ENCODE results near the gene PLA2G15. TPM values are rescaled to one million over a fixed set of nuclear protein-coding genes. Genes with fewer than 3 reads are reported as not detected.

Gene PLA2G15
- total and polyA plus RNA-seq, 2 of the 13 experiments (the other 11 are each of a cell fraction or from before 2014, with no cell fraction given), result 14.4 to 23.7 TPM

DNA sequence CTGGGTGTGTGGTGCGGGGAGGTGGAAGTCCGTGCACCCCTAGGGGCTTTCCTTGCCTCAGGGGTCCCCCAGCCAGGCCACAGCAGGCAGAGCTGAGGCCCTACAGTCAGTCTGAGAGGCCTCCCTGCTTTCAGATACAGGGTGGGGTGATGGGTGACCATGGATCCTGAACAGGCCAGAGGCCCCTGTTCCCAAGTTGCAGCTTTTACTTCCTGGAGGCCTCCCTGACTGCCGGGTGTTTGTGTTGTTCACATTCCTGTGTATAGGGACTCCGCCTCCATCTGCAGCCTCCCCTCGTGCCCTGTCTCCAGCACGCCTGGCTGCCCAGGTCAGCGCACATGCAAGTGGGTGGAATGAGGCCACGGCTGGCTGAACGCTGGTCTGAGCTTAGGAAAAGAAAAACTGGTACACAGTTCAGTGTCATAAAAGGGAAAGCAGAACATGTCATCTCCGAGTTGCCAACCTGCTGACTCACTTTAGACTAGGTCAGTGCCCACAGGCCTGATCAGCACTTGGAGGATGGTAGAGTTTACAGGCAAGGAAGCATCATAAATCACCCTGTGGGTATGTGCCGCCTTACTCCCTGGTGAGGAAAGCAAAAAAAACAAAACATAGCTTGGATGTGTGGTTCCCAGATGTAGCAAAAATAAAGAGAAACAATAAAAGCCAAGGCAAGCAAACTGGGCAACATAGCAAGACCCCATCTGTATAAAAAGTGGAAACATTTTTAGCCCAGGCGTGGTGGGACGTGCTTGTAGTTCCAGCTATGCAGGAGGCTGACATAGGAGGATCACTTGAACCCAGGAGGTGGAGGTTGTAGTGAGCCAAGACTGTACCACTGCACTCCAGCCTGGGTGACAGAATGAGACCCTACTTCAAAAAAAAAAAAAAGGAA lies 13.0 kb downstream of the PLA2G15 start (continued):
- TF ChIP-seq ZBED4 (CRISPR knock-in tag; IDR thresholded peaks at IDR 0.05; ENCODE audit: borderline replicate concordance), result no peak; the same call in 1 of the 2 replicates
- peak; percentile 98 for TF ChIP-seq TEAD3 (CRISPR knock-in tag; optimal IDR thresholded peaks at IDR 0.05; ENCODE audit: borderline replicate concordance)
- TF ChIP-seq GLMP (CRISPR knock-in tag; IDR thresholded peaks at IDR 0.05; ENCODE audit: borderline replicate concordance), result no peak
- TF ChIP-seq ZNF292 (CRISPR knock-in tag; IDR thresholded peaks at IDR 0.05; ENCODE audit: borderline replicate concordance, low read depth), result peak; percentile 82
- TF ChIP-seq FOSL1 (CRISPR knock-in tag; IDR thresholded peaks at IDR 0.05; ENCODE audit: borderline replicate concordance), result no peak
- no peak for TF ChIP-seq ZNF354B (CRISPR knock-in tag; IDR thresholded peaks at IDR 0.05)
- no peak for TF ChIP-seq SP140L (CRISPR knock-in tag; IDR thresholded peaks at IDR 0.05; ENCODE audit: borderline replicate concordance)
- peak; percentile 74; the same call in 1 of the 3 replicates for TF ChIP-seq MXI1 (IDR thresholded peaks at IDR 0.05; ENCODE audit: borderline replicate concordance, low read depth, low read length)
- TF ChIP-seq, protein P1, sequence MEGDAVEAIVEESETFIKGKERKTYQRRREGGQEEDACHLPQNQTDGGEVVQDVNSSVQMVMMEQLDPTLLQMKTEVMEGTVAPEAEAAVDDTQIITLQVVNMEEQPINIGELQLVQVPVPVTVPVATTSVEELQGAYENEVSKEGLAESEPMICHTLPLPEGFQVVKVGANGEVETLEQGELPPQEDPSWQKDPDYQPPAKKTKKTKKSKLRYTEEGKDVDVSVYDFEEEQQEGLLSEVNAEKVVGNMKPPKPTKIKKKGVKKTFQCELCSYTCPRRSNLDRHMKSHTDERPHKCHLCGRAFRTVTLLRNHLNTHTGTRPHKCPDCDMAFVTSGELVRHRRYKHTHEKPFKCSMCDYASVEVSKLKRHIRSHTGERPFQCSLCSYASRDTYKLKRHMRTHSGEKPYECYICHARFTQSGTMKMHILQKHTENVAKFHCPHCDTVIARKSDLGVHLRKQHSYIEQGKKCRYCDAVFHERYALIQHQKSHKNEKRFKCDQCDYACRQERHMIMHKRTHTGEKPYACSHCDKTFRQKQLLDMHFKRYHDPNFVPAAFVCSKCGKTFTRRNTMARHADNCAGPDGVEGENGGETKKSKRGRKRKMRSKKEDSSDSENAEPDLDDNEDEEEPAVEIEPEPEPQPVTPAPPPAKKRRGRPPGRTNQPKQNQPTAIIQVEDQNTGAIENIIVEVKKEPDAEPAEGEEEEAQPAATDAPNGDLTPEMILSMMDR (CRISPR knock-in tag; IDR thresholded peaks at IDR 0.05), result peak; percentile 34; the same call in 1 of the 2 replicates
- TF ChIP-seq ZMYM4 (CRISPR knock-in tag; IDR thresholded peaks at IDR 0.05), result peak; percentile 70
- TF ChIP-seq NR2C2 (CRISPR knock-in tag; IDR thresholded peaks at IDR 0.05; ENCODE audit: borderline replicate concordance), result peak; percentile 63; the same call in 1 of the 2 replicates
- peak; percentile 95 for TF ChIP-seq MYC (CRISPR knock-in tag; IDR thresholded peaks at IDR 0.05; ENCODE audit: borderline replicate concordance)
- TF ChIP-seq ZNF557 (CRISPR knock-in tag; IDR thresholded peaks at IDR 0.05), result 0 out of 2 replicates have a peak, but pooled peaks have one; percentile 32
- no peak for TF ChIP-seq RFX3 (CRISPR knock-in tag; IDR thresholded peaks at IDR 0.05)
- 0 out of 2 replicates have a peak, but pooled peaks have one; percentile 12 for TF ChIP-seq ZNF232 (CRISPR knock-in tag; IDR thresholded peaks at IDR 0.05; ENCODE audit: borderline replicate concordance)
- no peak; the same call in 1 of the 2 replicates for TF ChIP-seq JUN (CRISPR knock-in tag; IDR thresholded peaks at IDR 0.05)
- no peak for TF ChIP-seq POLR2AphosphoS5 (IDR thresholded peaks at IDR 0.05; ENCODE audit: low read depth, low read length)
- TF ChIP-seq GABPA (IDR thresholded peaks at IDR 0.05; ENCODE audit: low read depth, low read length), result no peak
- TF ChIP-seq GABPA (CRISPR knock-in tag; IDR thresholded peaks at IDR 0.05; ENCODE audit: low read depth), result peak; percentile 69
- TF ChIP-seq SNAPC2 (CRISPR knock-in tag; IDR thresholded peaks at IDR 0.05), result peak; percentile 74; the same call in 1 of the 2 replicates
- 0 out of 2 replicates have a peak, but pooled peaks have one; percentile 26 for TF ChIP-seq KLF9 (CRISPR knock-in tag; IDR thresholded peaks at IDR 0.05; ENCODE audit: low read depth)

All from HepG2 (cell line).